Lower leg skin (tissue), 3 donors: ENCODE data around the gene CDC14A.

Experiments
- CTCF ChIP-seq, 3 donors: fragments of 450-650 bp; IDR thresholded peaks; one replicate each; pipeline ENCODE4 v1.5.1; 2016; ENCODE audit warnings: antibody characterized with exemption in 3 of 3, mild to moderate bottlenecking in 3 of 3, moderate library complexity in 2 of 3
- POLR2A ChIP-seq, 2 donors: fragments of 450-650 bp; IDR thresholded peaks; one replicate each; pipeline ENCODE4 v1.6.1; 2016 to 2017; ENCODE audit warnings: antibody characterized with exemption in 2 of 2, mild to moderate bottlenecking in 1 of 2, moderate library complexity in 1 of 2

GRCh38 chr1:100535264-100535663 lies 183.0 kb downstream of the CDC14A start:
- TF ChIP-seq CTCF (IDR thresholded peaks at IDR 0.05) = no peak
- no peak for TF ChIP-seq POLR2A (IDR thresholded peaks at IDR 0.05)
